Smooth muscle cell (in vitro differentiated cells): ENCODE results near the gene DYRK1B. TPM values are rescaled to one million over a fixed set of nuclear protein-coding genes. Genes with fewer than 3 reads are reported as not detected.
"Not testable (repeated sequence)": the region's sequence is repeated elsewhere in the genome, so short reads cannot be mapped to it uniquely, and the experiment has no call there.

ENCODE experiments used
- DNase-seq: peaks from one replicate; lab custom pipeline; 2025; ENCODE audit not compliant: unreplicated experiment; lab: John Stamatoyannopoulos, UW
- H2AFZ ChIP-seq: fragments of 200-600 bp; sonication (generic); 2 replicates; pipeline ENCODE4 v1.6.0; 2016; ENCODE audit warnings: antibody characterized with exemption, low read depth, mild to moderate bottlenecking
- H3F3A ChIP-seq: fragments of 200-600 bp; sonication (generic); 2 replicates; pipeline ENCODE4 v1.6.0; 2017; ENCODE audit warnings: antibody characterized with exemption, low read depth
- H3K27ac ChIP-seq: fragments of 200-600 bp; sonication (generic); 2 replicates; pipeline ENCODE4 v1.5.1; 2016; ENCODE audit warnings: low read depth, mild to moderate bottlenecking
- H3K27me3 ChIP-seq: fragments of 200-600 bp; sonication (generic); 2 replicates; pipeline ENCODE4 v1.6.1; 2016; ENCODE audit warnings: low read depth, mild to moderate bottlenecking
- H3K36me3 ChIP-seq: fragments of 200-600 bp; sonication (generic); 2 replicates; pipeline ENCODE4 v1.5.1; 2016; ENCODE audit warnings: low read depth
- H3K4me1 ChIP-seq: fragments of 200-600 bp; sonication (generic); 2 replicates; pipeline ENCODE4 v1.5.1; 2016; ENCODE audit warnings: low read depth
- H3K4me2 ChIP-seq: fragments of 200-600 bp; sonication (generic); 2 replicates; pipeline ENCODE4 v1.6.0; 2016; ENCODE audit warnings: mild to moderate bottlenecking
- H3K4me3 ChIP-seq: fragments of 200-600 bp; sonication (generic); 2 replicates; pipeline ENCODE4 v1.5.1; 2016; ENCODE audit warnings: mild to moderate bottlenecking
- H3K79me2 ChIP-seq: fragments of 200-600 bp; sonication (generic); 2 replicates; pipeline ENCODE4 v1.6.0; 2016; ENCODE audit warnings: low read depth, mild to moderate bottlenecking
- H3K9ac ChIP-seq: fragments of 200-600 bp; sonication (generic); 2 replicates; pipeline ENCODE4 v1.6.0; 2016; ENCODE audit warnings: low read depth
- H3K9me3 ChIP-seq: fragments of 200-600 bp; sonication (generic); replicated peaks from 2 replicates; pipeline ENCODE4 v1.5.1; 2016; ENCODE audit warnings: low read depth
- H4K20me1 ChIP-seq: fragments of 200-600 bp; sonication (generic); 2 replicates; pipeline ENCODE4 v1.6.0; 2016; ENCODE audit warnings: low read depth
- CTCF ChIP-seq: fragments of 200-600 bp; sonication (generic); IDR thresholded peaks from 2 replicates; pipeline ENCODE4 v1.5.1; 2017; ENCODE audit warnings: borderline replicate concordance, mild to moderate bottlenecking, antibody characterized with exemption; ENCODE audit not compliant: insufficient read depth, poor library complexity, severe bottlenecking
- WGBS: methylation state at CpG from one replicate; pipeline ENCODE4 v1.1.7; 2016; ENCODE audit warnings: low lambda C conversion rate; 5-methylcytosine and 5-hydroxymethylcytosine counted together
- polyA plus RNA-seq: library from polyadenylated mRNA; unstranded; fragments of >200 nt; fragmentation: Nextera tagmentation; extraction: Ambion mirVana; gene quantifications from 2 replicates; pipeline ENCODE4 v1.2.1, GENCODE V29; 2016
- total RNA-seq: library from RNA; depleted of rRNA; stranded (reverse); fragments of >200 nt; gene quantifications from 2 replicates; pipeline ENCODE4 v1.2.3, GENCODE V29; 2014

The DYRK1B gene
- total and polyA plus RNA-seq, 2 experiments from 2014 or later: 9.2 to 14.1 TPM

GRCh38 chr19:39816287-39817048 lies 17.5 kb downstream of the DYRK1B start:
- Histone ChIP-seq H3K27me3 (no peaks in the 10 kb centered on the region), H3K79me2 (no peaks in the 10 kb centered on the region), H2AFZ (no peak overlapping the region), H3K36me3 (no peaks in the 10 kb centered on the region), H3K9ac (no peak overlapping the region), H3K4me2 (no peak overlapping the region), H3F3A (no peaks in the 10 kb centered on the region), H3K9me3 (no peaks in the 10 kb centered on the region), H3K27ac (no peak overlapping the region), H3K4me3 (no peak overlapping the region), H3K4me1 (no peaks in the 10 kb centered on the region), H4K20me1 (no peaks in the 10 kb centered on the region)
- no peak for DNase-seq
- no peak for TF ChIP-seq CTCF
- WGBS: 97% methylated on average over 5 of the region's 5 CpGs

- H3K4me1 ChIP-seq: no peaks in the 10 kb centered on the region
- DNase-seq: no peak
- H3K9me3 ChIP-seq: no peaks in the 10 kb centered on the region
- no peaks in the 10 kb centered on the region for H3K27me3 ChIP-seq
- no peaks in the 10 kb centered on the region for H3K79me2 ChIP-seq
- H3K4me2 ChIP-seq: no peak overlapping the region
- no peak overlapping the region for H3K9ac ChIP-seq
- H2AFZ ChIP-seq: no peak overlapping the region
- H4K20me1 ChIP-seq: no peaks in the 10 kb centered on the region
- TF ChIP-seq CTCF: no peak
- no peak overlapping the region for H3K4me3 ChIP-seq
- WGBS: 88% methylated on average over 3 of the region's 3 CpGs
- no peaks in the 10 kb centered on the region for H3F3A ChIP-seq
- no peak overlapping the region for H3K27ac ChIP-seq
- no peaks in the 10 kb centered on the region for H3K36me3 ChIP-seq
These were observed 19.4 kb downstream of the DYRK1B start for GRCh38 chr19:39814595-39814994.

- H3K36me3 ChIP-seq, H3K9me3 ChIP-seq, H3K9ac ChIP-seq, H3K4me2 ChIP-seq, H3K27ac ChIP-seq, H3K27me3 ChIP-seq, H2AFZ ChIP-seq, H3K4me1 ChIP-seq, H3F3A ChIP-seq, DNase-seq, H3K4me3 ChIP-seq, H3K79me2 ChIP-seq, H4K20me1 ChIP-seq: not testable (repeated sequence)
- WGBS: 97% methylated on average over 6 of the region's 6 CpGs
These were observed 19.9 kb downstream of the DYRK1B start for GRCh38 chr19:39814111-39814510.

GRCh38 chr19:39813264-39813993 lies 20.5 kb downstream of the DYRK1B start:
- TF ChIP-seq CTCF: no peak
- Histone ChIP-seq H3K9ac (no peak overlapping the region), H3K27me3 (no peaks in the 10 kb centered on the region), H3K79me2 (no peaks in the 10 kb centered on the region), H3K4me1 (no peaks in the 10 kb centered on the region), H3K27ac (no peak overlapping the region), H3K9me3 (no peaks in the 10 kb centered on the region), H3K4me2 (no peak overlapping the region), H2AFZ (no peak overlapping the region), H3F3A (no peaks in the 10 kb centered on the region), H3K4me3 (no peak overlapping the region), H4K20me1 (no peaks in the 10 kb centered on the region), H3K36me3 (no peaks in the 10 kb centered on the region)
- DNase-seq: no peak
- WGBS: 82% methylated on average over 9 of the region's 9 CpGs
